HG03139 (cell line): Measurements from ENCODE around the gene SNAI1.
"Not testable (repeated sequence)": the region's sequence is repeated elsewhere in the genome, so short reads cannot be mapped to it uniquely, and the experiment has no call there.

Experiments
- ATAC-seq: cut with Tn5 transposase; IDR thresholded peaks from one replicate; pipeline ENCODE4 v1.9.1; 2021; ENCODE audit not compliant: unreplicated experiment

Gene SNAI1

GRCh38 chr20:50011597-50011996, 28.8 kb downstream of the SNAI1 start:
- not testable (repeated sequence) for ATAC-seq

DNA sequence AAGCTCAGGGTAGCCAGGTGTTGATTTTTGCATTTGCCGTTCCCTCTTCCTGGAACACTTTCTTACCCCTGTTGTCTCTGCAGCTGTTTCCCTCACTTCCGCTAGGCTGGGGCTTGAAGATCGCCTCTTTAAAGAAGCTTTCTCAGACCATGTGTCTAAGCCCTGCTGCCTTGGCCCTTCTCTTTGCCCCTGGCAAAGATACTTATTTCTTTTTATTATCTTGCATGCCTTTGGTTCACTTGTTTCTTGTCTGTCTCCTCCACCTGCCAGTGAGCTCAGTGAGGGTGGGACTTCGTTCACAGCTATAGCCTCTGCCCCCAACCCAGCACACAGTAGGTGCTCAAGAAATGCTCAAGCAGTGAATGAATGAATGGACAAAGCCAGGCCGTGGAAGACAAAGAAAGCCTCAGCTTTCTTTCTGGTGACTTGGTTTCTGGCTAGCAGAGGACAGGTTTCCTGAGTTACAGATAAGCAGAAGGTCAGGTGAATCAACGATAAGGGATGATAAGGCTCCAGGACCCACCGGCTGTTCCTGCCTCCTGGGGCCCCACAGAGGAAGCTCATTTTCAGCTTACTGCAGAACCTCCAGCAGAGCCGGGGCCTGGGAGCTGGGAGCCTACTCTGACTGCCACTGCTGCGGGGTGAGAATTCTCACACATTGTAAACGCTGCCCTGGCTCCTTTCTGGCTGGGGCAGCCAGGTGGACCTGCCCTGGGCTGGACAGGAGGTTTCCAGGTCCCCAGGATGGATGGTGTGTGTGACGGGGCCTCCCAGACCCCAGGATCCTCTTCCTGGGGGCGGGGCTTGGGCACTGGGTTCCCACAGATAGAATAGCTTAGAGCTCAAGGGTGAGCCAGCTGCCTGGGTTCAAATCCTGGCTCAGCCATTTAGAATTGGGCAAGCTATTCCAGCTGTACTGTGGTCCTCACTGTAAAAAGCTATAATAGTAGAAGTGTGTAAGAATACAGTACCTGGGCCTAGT, 29.8 kb downstream of the SNAI1 start:
- no peak for ATAC-seq

GRCh38 chr20:50013976-50014375, 31.2 kb downstream of the SNAI1 start:
- ATAC-seq = no peak

- ATAC-seq = no peak
Measured at GRCh38 chr20:50014570-50015562, 32.1 kb downstream of the SNAI1 start.

GRCh38 chr20:50015636-50015992, 32.8 kb downstream of the SNAI1 start:
- ATAC-seq = no peak

DNA sequence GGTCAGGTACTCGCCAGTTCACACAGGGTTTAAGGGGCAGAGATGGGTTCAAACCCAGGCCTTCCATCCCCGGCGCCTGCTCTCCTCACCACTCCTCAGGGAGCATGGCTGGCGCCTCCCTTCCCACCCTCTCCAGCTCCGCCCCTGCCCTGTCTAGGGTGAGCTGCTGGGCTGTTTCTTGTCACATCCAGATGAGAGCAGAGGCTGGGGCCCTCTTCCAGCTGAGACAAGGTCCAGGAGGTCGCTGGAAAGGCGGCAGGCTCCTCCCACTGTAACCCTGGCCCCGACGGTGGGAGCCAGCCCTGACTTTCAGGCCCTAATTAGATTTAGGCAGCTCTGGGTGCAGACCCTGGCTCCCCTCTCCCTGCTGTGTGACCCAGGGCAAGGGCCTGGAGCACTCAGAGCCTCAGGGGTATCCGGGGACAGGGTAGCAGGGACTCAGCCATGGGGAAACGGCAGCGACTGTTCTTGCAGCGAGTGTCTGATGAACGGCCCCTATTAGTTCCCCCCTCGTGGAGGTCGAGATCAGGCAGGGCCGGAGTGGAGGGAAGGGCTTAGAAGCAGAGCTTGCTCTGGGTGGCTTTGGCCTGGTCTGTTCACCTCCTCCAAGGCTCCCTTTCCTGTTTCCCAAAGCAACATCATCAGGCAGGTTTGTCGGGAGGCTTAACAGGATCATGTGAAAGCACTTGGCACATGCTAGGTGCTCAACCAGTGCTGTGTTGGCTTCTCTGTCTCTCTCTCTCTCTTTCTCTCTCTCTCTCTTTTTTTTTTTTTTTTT, 33.4 kb downstream of the SNAI1 start:
- ATAC-seq = no peak

- no peak for ATAC-seq
Measured at GRCh38 chr20:50017160-50017559, 34.4 kb downstream of the SNAI1 start.

DNA sequence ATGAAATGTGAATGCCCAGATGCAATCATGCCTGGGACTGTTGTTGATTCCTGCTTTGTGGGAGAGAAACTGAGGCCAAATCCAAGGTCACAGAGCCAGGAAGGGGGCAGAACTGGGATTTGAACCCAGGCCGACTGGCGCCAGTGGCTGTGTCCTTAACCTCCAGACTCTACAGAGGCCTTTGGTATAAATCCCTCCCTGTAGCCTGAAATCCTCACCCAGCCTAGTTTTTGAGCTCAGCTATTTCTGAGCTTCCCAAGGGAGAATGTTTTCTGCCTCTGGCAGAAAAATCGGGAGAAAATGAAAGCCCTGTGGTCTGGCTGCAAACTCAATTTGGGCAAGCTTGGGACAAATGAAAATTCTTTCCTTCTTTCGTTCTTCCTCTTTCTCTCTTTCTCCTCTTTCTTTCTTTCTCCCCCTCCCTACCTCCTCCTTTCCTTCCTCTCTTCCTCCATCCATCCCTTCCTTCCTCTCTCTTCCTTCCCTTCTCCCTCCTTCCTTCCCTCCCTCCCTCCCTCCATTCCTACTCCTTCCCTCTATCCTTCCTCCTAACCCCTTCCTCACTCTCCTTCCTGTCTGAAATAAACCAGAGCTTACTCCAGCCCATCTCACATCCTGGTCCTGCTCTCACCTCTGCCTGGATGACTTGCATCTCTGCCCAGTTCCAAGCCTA, 34.9 kb downstream of the SNAI1 start:
- ATAC-seq = no peak

DNA sequence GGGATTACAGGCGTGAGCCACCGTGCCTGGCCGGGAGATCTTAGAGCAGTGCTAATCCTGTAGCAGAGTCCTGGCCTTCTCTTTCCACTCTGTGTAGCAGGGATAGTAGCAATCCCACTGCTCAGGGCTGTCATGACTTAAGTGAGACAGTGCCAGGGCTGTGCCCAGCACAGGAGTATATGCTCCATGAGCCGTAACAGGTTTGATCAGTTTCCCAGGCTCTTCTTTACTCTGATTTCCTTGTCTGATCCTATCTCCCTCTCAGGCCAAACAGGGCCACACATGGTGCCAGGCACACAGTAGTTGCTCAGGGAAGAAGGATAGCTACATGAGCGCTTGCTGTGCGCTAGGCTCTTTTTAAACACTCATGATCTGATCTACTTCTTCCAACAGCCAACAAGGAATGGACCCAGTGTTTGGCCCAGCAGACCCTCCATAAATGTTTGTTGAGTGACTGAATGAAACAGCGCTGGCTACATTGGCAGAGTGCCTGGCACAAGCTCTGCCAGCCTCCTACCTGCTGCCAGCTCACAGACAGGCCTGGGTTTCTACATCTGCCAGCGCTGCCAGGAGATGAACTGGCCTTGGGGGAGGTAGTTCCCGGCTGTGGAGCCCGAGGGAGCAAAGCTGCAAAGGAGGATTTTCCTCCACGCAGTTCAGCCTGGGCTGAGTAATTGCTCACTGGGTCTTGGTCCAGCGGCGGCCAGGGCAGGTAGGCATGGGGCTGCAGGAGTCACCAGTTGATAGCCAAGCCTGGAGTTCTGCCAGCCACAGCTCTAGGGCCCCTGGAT, 36.9 kb downstream of the SNAI1 start:
- ATAC-seq = no peak

DNA sequence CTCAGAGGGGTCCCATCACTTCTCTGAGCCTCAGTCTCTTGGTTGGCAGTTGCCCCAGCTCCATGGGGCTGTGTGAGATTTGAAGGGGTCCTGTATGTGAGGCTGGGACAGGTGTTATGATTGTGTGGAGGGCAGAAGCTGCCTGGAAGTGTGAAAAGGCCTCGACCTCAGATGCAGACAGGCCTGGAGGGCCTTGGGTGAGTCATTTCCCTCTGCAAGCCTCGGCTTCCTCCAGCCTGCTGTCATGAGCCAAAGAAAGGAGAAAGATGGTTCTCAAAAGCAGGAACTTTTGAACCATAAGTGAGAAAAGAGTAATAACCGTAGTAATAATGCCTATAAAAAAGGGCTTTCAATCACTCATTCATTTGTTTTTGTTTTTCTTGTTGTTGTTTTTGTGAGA, 37.5 kb downstream of the SNAI1 start:
- no peak for ATAC-seq

DNA sequence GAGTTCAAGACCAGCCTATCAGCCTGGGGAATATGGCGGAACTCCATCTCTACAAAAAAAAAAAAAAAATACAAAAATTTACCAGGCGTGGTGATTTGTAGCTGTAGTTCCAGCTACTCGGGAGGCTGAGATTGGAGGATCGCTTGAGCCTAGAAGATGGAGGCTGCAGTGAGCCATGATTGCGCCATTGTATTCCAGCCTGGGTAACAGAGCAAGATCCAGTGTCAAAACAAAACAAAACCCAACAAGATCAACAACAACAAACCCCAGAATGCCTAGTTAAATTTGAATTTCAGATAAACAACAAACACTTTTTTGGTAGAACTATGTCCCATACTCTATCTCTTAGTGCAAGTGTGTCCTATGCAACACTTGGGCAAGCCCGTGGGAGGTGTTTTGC, 39.9 kb downstream of the SNAI1 start:
- ATAC-seq = no peak

- ATAC-seq = no peak
Measured at GRCh38 chr20:50023116-50023805, 40.5 kb downstream of the SNAI1 start.

GRCh38 chr20:50026746-50027575, 44.2 kb downstream of the SNAI1 start:
- no peak for ATAC-seq

GRCh38 chr20:50027611-50028105, 44.9 kb downstream of the SNAI1 start:
- no peak for ATAC-seq

- no peak for ATAC-seq
Measured at GRCh38 chr20:50029083-50029696, 46.4 kb downstream of the SNAI1 start.

GRCh38 chr20:50029697-50030461, 47.1 kb downstream of the SNAI1 start:
- no peak for ATAC-seq
